ENCODE results near the gene HK1. TPM values are rescaled to one million over a fixed set of nuclear protein-coding genes. Genes with fewer than 3 reads are reported as not detected.
"Not testable (repeated sequence)": the region's sequence is repeated elsewhere in the genome, so short reads cannot be mapped to it uniquely, and the experiment has no call there.

Gene HK1
- total and polyA plus RNA-seq, 4 experiments from 2014 or later, result 68.6 to 156 (median 112) TPM

DNA sequence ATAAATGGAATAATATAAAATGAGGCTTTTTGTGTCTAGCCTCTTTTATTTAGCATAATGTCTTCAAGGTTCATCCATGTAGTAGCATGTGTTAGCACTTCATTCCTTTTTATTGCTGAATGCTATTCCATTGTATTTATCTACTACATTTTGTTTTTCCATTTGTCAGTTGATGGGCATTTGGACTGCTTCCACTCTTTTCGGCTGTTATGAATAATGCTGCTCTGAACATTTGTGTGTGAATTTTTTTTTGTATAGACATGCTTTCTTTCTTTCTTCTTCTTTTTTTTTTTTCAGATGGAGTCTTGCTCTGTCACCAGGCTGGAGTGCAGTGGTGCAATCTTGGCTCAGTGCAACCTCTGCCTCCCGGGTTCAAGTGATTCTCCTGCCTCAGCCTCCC, 50.6 kb downstream of the HK1 start:
- not testable (repeated sequence) for DNase-seq; H3K9me3 Mint-ChIP-seq; H3K27me3 Mint-ChIP-seq; H3K27ac ChIP-seq (ENCODE audit: low read depth, low read length); H3K4me3 ChIP-seq (ENCODE audit: low read length in 2 of 2); H3K9me3 ChIP-seq (ENCODE audit: control insufficient read depth in 1 of 2, low read length in 2 of 2); H3K27me3 ChIP-seq (ENCODE audit: insufficient read depth, low read length)
- H3K36me3 ChIP-seq (ENCODE audit: insufficient read depth, low read length), result peaks cover 13% of the 10 kb centered on the region
- ChIA-PET CTCF (ENCODE audit: partially characterized antibody) (interaction anchor here (1.5 kb wide), 1 partner anchor 62 kb away, joined by 4 read pairs; no protein-coding TSS in a partner anchor), POLR2A (ENCODE audit: partially characterized antibody) (interaction anchor here (0.8 to 3.9 kb wide), 3 partner anchors 10 to 16 kb away, joined by 3 to 45 read pairs (median 26); no protein-coding TSS in a partner anchor)
- H3K36me3 Mint-ChIP-seq, result peaks cover 11 to 21% of the 10 kb centered on the region in 2 donors
- H3K4me1 ChIP-seq (ENCODE audit: insufficient read depth, low read length), result peaks cover 71% of the 10 kb centered on the region
- peak overlapping the region; percentile 87 to 92 (median 89) for H3K27ac Mint-ChIP-seq
- peak overlapping the region in 7 of 8 donors; percentile 40 to 90 (median 73) for H3K4me3 Mint-ChIP-seq
- intact Hi-C loops (cut with micrococcal nuclease), result loop anchor here (2.0 kb wide), 1 partner anchor 16 kb away; no protein-coding TSS in a partner anchor
- H3K4me1 Mint-ChIP-seq, result peaks cover 39 to 88% (median 60%) of the 10 kb centered on the region in 4 donors

GRCh38 chr10:69329721-69330178, 51.5 kb downstream of the HK1 start:
- POLR2A ChIA-PET (ENCODE audit: partially characterized antibody), result interaction anchor here (3.9 kb wide), 1 partner anchor 11 kb away, joined by 45 read pairs; no protein-coding TSS in a partner anchor

GRCh38 chr10:69331161-69331560, 52.9 kb downstream of the HK1 start:
- Histone ChIP-seq H3K4me1 (ENCODE audit: insufficient read depth, low read length) (peaks cover 86% of the 10 kb centered on the region), H3K27ac (ENCODE audit: low read depth, low read length) (no peak overlapping the region), H3K36me3 (ENCODE audit: insufficient read depth, low read length) (peaks cover 13% of the 10 kb centered on the region), H3K4me3 (ENCODE audit: low read length in 2 of 2) (no peak overlapping the region), H3K9me3 (ENCODE audit: control insufficient read depth in 1 of 2, low read length in 2 of 2) (no peaks in the 10 kb centered on the region), H3K27me3 (ENCODE audit: insufficient read depth, low read length) (no peaks in the 10 kb centered on the region)
- no peaks in the 10 kb centered on the region for H3K27me3 Mint-ChIP-seq
- H3K4me1 Mint-ChIP-seq, result peaks cover 47 to 90% (median 70%) of the 10 kb centered on the region in 4 donors
- H3K27ac Mint-ChIP-seq, result peak overlapping the region in 2 of 7 donors; percentile 73 to 79
- no peak for DNase-seq
- H3K9me3 Mint-ChIP-seq, result no peaks in the 10 kb centered on the region
- CTCF ChIA-PET (ENCODE audit: partially characterized antibody), result no interaction called here
- POLR2A ChIA-PET (ENCODE audit: partially characterized antibody), result interaction anchor here (7.4 kb wide), 1 partner anchor 12 kb away, joined by 49 read pairs; no protein-coding TSS in a partner anchor
- intact Hi-C loops (cut with micrococcal nuclease), result no loop called here
- H3K36me3 Mint-ChIP-seq, result peaks cover 15 to 22% of the 10 kb centered on the region in 2 donors
- H3K4me3 Mint-ChIP-seq, result no peak overlapping the region

More at GRCh38 chr10:69329721-69330178, 51.5 kb downstream of the HK1 start:
- Histone ChIP-seq H3K27ac (ENCODE audit: low read depth, low read length) (no peak overlapping the region), H3K27me3 (ENCODE audit: insufficient read depth, low read length) (no peaks in the 10 kb centered on the region), H3K4me1 (ENCODE audit: insufficient read depth, low read length) (peaks cover 77% of the 10 kb centered on the region), H3K4me3 (ENCODE audit: low read length in 2 of 2) (no peak overlapping the region), H3K36me3 (ENCODE audit: insufficient read depth, low read length) (peaks cover 13% of the 10 kb centered on the region), H3K9me3 (ENCODE audit: control insufficient read depth in 1 of 2, low read length in 2 of 2) (no peaks in the 10 kb centered on the region)
- peaks cover 40 to 88% (median 63%) of the 10 kb centered on the region in 4 donors for H3K4me1 Mint-ChIP-seq
- H3K27ac Mint-ChIP-seq, result peak overlapping the region; percentile 48 to 88 (median 79)
- peaks cover 11 to 19% of the 10 kb centered on the region in 2 donors for H3K36me3 Mint-ChIP-seq
- H3K4me3 Mint-ChIP-seq, result peak overlapping the region in 1 of 8 donors; percentile 55
- H3K27me3 Mint-ChIP-seq, result no peaks in the 10 kb centered on the region
- intact Hi-C loops (cut with micrococcal nuclease), result loop anchor here (2.0 kb wide), 1 partner anchor 15 kb away; no protein-coding TSS in a partner anchor
- no peaks in the 10 kb centered on the region for H3K9me3 Mint-ChIP-seq
- DNase-seq, result no peak
- CTCF ChIA-PET (ENCODE audit: partially characterized antibody), result no interaction called here

DNA sequence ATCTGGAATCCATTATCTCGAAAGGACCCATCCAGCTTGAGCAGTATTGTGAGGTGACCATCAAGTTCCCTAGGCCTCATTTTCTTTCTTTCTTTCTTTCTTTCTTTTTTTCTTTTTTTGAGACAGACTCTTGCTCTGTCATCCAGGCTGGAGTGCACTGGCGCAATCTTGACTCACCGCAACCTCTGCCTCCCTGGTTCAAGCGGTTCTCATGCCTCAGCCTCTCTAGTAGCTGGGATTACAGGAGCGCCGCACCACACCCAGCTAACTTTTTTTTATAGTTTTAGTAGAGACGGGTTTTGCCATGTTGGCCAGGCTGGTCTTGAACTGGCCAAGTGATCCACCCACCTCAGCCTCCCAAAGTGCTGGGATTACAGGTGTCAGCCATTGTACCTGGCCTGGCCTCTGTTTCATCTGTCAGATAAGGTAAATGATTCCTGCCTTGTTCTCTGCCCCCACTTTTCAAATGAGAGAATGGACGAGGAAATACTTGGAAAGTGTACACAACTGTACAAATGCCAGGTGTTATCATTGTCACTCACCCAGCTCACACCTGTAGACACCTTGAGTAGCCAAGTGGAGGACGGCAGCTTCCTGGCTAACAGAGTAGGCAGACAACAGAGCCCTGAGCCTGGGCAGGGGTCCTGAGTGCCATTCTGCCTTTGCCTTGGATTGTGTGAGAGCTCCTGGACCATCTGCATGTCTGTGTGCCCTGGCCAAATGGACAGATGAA, 54.1 kb downstream of the HK1 start:
- ChIA-PET POLR2A (ENCODE audit: partially characterized antibody) (interaction anchor here (1.3 to 7.4 kb wide), 2 partner anchors 13 to 17 kb away, joined by 3 to 49 read pairs; no protein-coding TSS in a partner anchor), CTCF (ENCODE audit: partially characterized antibody) (interaction anchor here (1.9 kb wide), 1 partner anchor 15 kb away, joined by 5 read pairs; no protein-coding TSS in a partner anchor)
- no peak overlapping the region for H3K4me3 ChIP-seq (ENCODE audit: low read length in 2 of 2)
- Mint-ChIP-seq H3K9me3 (no peaks in the 10 kb centered on the region), H3K27me3 (no peaks in the 10 kb centered on the region), H3K4me3 (peak overlapping the region in 2 of 8 donors; percentile 8 to 20), H3K4me1 (peaks cover 45 to 86% (median 67%) of the 10 kb centered on the region in 4 donors), H3K36me3 (peaks cover 15 to 22% of the 10 kb centered on the region in 2 donors), H3K27ac (peak overlapping the region in 6 of 7 donors; percentile 18 to 65 (median 58))
- H3K27me3 ChIP-seq (ENCODE audit: insufficient read depth, low read length), result no peaks in the 10 kb centered on the region
- H3K27ac ChIP-seq (ENCODE audit: low read depth, low read length), result no peak overlapping the region
- DNase-seq, result no peak
- no peaks in the 10 kb centered on the region for H3K9me3 ChIP-seq (ENCODE audit: control insufficient read depth in 1 of 2, low read length in 2 of 2)
- H3K36me3 ChIP-seq (ENCODE audit: insufficient read depth, low read length), result peaks cover 13% of the 10 kb centered on the region
- peaks cover 86% of the 10 kb centered on the region for H3K4me1 ChIP-seq (ENCODE audit: insufficient read depth, low read length)
- intact Hi-C loops (cut with micrococcal nuclease), result no loop called here

DNA sequence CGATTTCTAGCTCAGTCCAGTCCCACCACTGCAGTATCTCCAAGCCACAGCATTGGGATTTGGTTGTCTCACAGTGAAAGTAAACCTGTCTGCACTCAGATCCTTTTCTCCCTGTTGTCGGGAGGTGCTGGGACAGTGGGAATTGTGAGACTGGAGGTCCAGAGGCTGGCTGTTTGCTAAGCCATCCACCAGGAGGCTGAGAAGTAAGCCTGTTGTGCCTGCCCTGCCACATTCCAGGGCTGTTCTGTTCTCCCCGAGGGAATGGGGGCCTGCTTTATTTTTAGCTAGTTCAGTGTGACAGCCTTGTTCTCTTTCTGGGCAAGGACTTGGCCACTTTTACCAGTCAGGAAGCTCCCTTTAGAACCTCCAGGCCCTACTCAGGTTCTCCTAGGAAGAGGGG, 54.9 kb downstream of the HK1 start:
- no peak overlapping the region for H3K4me3 ChIP-seq (ENCODE audit: low read length in 2 of 2)
- H3K36me3 ChIP-seq (ENCODE audit: insufficient read depth, low read length), result peaks cover 13% of the 10 kb centered on the region
- no peaks in the 10 kb centered on the region for H3K27me3 ChIP-seq (ENCODE audit: insufficient read depth, low read length)
- H3K36me3 Mint-ChIP-seq, result peaks cover 15 to 22% of the 10 kb centered on the region in 2 donors
- ChIA-PET CTCF (ENCODE audit: partially characterized antibody) (interaction anchor here (1.0 to 1.9 kb wide), 2 partner anchors 16 to 20 kb away, joined by 4 to 5 read pairs; no protein-coding TSS in a partner anchor), POLR2A (ENCODE audit: partially characterized antibody) (interaction anchor here (1.3 to 7.4 kb wide), 2 partner anchors 14 to 16 kb away, joined by 3 to 49 read pairs; no protein-coding TSS in a partner anchor)
- no peaks in the 10 kb centered on the region for H3K9me3 Mint-ChIP-seq
- H3K9me3 ChIP-seq (ENCODE audit: control insufficient read depth in 1 of 2, low read length in 2 of 2), result no peaks in the 10 kb centered on the region
- peaks cover 86% of the 10 kb centered on the region for H3K4me1 ChIP-seq (ENCODE audit: insufficient read depth, low read length)
- DNase-seq, result no peak
- no peaks in the 10 kb centered on the region for H3K27me3 Mint-ChIP-seq
- H3K27ac Mint-ChIP-seq, result peak overlapping the region in 3 of 7 donors; percentile 59 to 70 (median 65)
- peak overlapping the region in 1 of 8 donors; percentile 43 for H3K4me3 Mint-ChIP-seq
- no peak overlapping the region for H3K27ac ChIP-seq (ENCODE audit: low read depth, low read length)
- intact Hi-C loops (cut with micrococcal nuclease), result no loop called here
- H3K4me1 Mint-ChIP-seq, result peaks cover 41 to 86% (median 65%) of the 10 kb centered on the region in 4 donors

DNA sequence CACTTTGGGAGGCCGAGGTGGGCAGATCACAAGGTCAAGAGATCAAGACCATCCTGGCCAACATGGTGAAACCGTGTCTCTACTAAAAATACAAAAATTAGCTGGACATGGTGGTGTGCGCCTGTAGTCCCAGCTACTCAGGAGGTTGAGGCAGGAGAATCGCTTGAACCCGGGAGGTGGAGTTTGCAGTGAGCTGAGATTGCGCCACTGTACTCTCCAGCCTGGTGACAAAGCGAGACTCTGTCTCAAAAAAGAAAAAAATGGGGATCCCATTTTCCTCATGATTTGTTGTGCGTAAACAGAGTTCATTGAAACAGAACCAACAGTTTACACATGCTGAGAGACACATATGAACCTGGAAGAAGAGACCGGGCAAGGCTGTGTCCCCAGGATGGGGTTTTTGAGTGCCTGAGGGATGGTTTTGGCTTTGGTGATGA, 55.6 kb downstream of the HK1 start:
- peak overlapping the region in 3 of 8 donors; percentile 16 to 86 (median 22) for H3K4me3 Mint-ChIP-seq
- peak overlapping the region in 6 of 7 donors; percentile 17 to 95 (median 85) for H3K27ac Mint-ChIP-seq
- H3K4me3 ChIP-seq (ENCODE audit: low read length in 2 of 2); DNase-seq; H3K27ac ChIP-seq (ENCODE audit: low read depth, low read length); H3K27me3 ChIP-seq (ENCODE audit: insufficient read depth, low read length); H3K9me3 ChIP-seq (ENCODE audit: control insufficient read depth in 1 of 2, low read length in 2 of 2); intact Hi-C loops (cut with micrococcal nuclease); H3K9me3 Mint-ChIP-seq; H3K27me3 Mint-ChIP-seq: not testable (repeated sequence)
- POLR2A ChIA-PET (ENCODE audit: partially characterized antibody), result interaction anchor here (1.3 to 7.4 kb wide), 3 partner anchors 15 to 20 kb away, joined by 3 to 49 read pairs (median 5); no protein-coding TSS in a partner anchor
- peaks cover 40 to 86% (median 65%) of the 10 kb centered on the region in 4 donors for H3K4me1 Mint-ChIP-seq
- peaks cover 19 to 22% of the 10 kb centered on the region in 2 donors for H3K36me3 Mint-ChIP-seq
- Histone ChIP-seq H3K4me1 (ENCODE audit: insufficient read depth, low read length) (peaks cover 86% of the 10 kb centered on the region), H3K36me3 (ENCODE audit: insufficient read depth, low read length) (peaks cover 13% of the 10 kb centered on the region)
- CTCF ChIA-PET (ENCODE audit: partially characterized antibody), result interaction anchor here (1.0 to 1.9 kb wide), 2 partner anchors 16 to 19 kb away, joined by 4 to 5 read pairs; no protein-coding TSS in a partner anchor
